Fibroblast of lung (primary cell): ENCODE measurements around the gene BNIPL. TPM values are rescaled to one million over a fixed set of nuclear protein-coding genes. Genes with fewer than 3 reads are reported as not detected.
A peak's percentile ranks its signal among the peaks of the same experiment; 100 is the strongest.

Experiments used
- DNase-seq, 2 donors: peaks; one replicate each; pipeline versions ENCODE4 v3.0.0 to v3.0.0-alpha.2; 2010; ENCODE audit warnings: low read depth in 2 of 2
- H2AFZ ChIP-seq: 2 replicates; pipeline ENCODE4 v1.5.1; 2012; ENCODE audit warnings: low read length, control low read depth, inconsistent platforms
- H3K27ac ChIP-seq: 2 replicates; pipeline ENCODE4 v1.5.1; 2011; ENCODE audit warnings: low read length, control low read depth; ENCODE audit not compliant: insufficient read depth
- H3K27me3 ChIP-seq: 2 replicates; pipeline ENCODE4 v1.5.1; 2011; ENCODE audit warnings: mild to moderate bottlenecking, low read length; ENCODE audit not compliant: control insufficient read depth, insufficient read depth
- H3K36me3 ChIP-seq: 2 replicates; pipeline ENCODE4 v1.5.1; 2011; ENCODE audit warnings: low read length; ENCODE audit not compliant: control insufficient read depth, insufficient read depth
- H3K4me1 ChIP-seq: 2 replicates; pipeline ENCODE4 v1.5.1; 2011; ENCODE audit warnings: low read length; ENCODE audit not compliant: control insufficient read depth, insufficient read depth; ENCODE audit errors: extremely low read depth
- H3K4me2 ChIP-seq: 2 replicates; pipeline ENCODE4 v1.5.1; 2011; ENCODE audit warnings: low read length, control low read depth; ENCODE audit not compliant: insufficient read depth; ENCODE audit errors: extremely low read depth
- H3K4me3 ChIP-seq, 4 experiments: fragments of 200-600 bp in 1 of 4; sonication (generic) in 1 of 4; replicated peaks in 1 of 4; 2 replicates each; pipeline ENCODE4 v1.5.1; 2011 to 2016; ENCODE audit warnings: low read length in 4 of 4, low read depth in 3 of 4, mild to moderate bottlenecking in 3 of 4, control low read depth in 2 of 4, inconsistent platforms in 1 of 4, mixed read lengths in 1 of 4; ENCODE audit not compliant: insufficient read depth in 1 of 4; ENCODE audit errors: control extremely low read depth in 1 of 4
- H3K79me2 ChIP-seq: 2 replicates; pipeline ENCODE4 v1.5.1; 2012; ENCODE audit warnings: mild to moderate bottlenecking, low read length, inconsistent platforms; ENCODE audit not compliant: control insufficient read depth, insufficient read depth
- H3K9ac ChIP-seq: 2 replicates; pipeline ENCODE4 v1.5.1; 2011; ENCODE audit warnings: mild to moderate bottlenecking, low read length, control low read depth; ENCODE audit not compliant: insufficient read depth
- H3K9me3 ChIP-seq: 2 replicates; pipeline ENCODE4 v1.5.1; 2012; ENCODE audit warnings: low read depth, low read length; ENCODE audit not compliant: control insufficient read depth, insufficient read depth
- H4K20me1 ChIP-seq: 2 replicates; pipeline ENCODE4 v1.5.1; 2011; ENCODE audit warnings: low read length; ENCODE audit not compliant: control insufficient read depth, insufficient read depth; ENCODE audit errors: extremely low read depth
- EZH2 ChIP-seq: IDR thresholded peaks from 2 replicates; pipeline ENCODE4 v1.5.1; 2012; ENCODE audit warnings: low read length, control low read depth, mild to moderate bottlenecking; ENCODE audit errors: missing control alignments
- polyA plus RNA-seq, 2 donors: library from polyadenylated mRNA; depleted of rRNA in 1 of 2; stranded (reverse) in 1 of 2; unstranded in 1 of 2; fragments of >200 nt; gene quantifications; 2 replicates each; pipeline ENCODE4 v1.2.1, GENCODE V29; 2011 to 2012; ENCODE audit warnings: missing spikeins in 1 of 2
- total RNA-seq: library from RNA; depleted of rRNA; stranded (reverse); fragments of >200 nt; gene quantifications from 2 replicates; pipeline ENCODE4 v1.2.1, GENCODE V29; 2014
- TF ChIP-seq, protein P1 (sequence below), 2 donors: IDR thresholded peaks in 1 of 2; conservative IDR thresholded peaks in 1 of 2; 1 replicate in 1 of 2; 2 replicates in 1 of 2; pipeline ENCODE4 v1.5.1; 2011 to 2012; ENCODE audit warnings: low read length in 2 of 2, control low read depth in 1 of 2, inconsistent platforms in 1 of 2, low read depth in 1 of 2, mild to moderate bottlenecking in 1 of 2

Gene BNIPL
- total and polyA plus RNA-seq, 2 donors (not counting 1 experiment from before 2014, with no cell fraction given), result 0.10 to 0.33 TPM

DNA sequence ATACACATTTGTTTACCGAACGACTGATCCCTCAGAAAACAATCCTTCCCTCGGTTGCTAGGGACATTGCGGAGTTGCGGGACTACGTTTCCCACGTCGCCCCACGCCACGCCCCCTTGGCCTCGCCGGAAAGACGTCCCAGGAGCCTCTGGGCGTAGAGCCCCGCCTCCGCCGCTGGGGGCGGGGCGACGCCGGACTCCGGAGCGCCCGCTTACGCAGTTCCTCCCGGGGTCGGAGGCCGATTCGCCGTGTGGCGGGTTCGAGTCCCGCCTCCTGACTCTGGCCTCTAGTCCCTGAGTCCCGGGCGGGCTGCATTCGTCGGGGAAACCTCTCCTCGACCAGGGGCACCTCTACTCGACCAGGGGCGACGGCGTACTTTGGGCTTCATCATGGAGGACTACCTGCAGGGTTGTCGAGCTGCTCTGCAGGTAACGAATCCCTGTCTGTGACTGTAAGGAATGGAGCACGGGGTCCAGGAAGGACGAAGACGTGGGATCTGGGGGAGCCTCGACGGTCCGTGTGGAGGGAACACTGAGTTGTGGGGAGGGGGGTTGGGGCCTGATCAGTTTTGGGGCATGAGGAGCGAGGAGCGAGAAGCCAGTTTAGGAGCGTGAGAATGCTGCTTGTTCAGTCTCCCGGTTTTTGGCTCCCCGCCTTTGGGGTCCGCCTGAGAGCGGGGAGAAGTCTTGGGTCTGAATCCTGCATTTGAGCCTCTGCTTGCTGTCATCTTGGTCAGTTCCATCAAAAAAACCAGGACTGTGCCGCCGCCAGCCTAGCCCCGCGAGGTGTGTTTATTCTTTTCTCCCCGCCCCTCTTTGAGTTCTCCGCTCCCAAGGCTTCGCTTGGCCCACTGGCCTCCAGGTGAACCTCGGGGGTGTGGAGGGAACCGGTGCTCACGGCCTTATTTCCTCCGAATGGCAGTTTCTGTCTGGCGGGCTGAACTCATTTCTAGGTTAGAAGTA, 27.9 kb upstream of the BNIPL start, which contains the start of gene PRUNE1:
Gene PRUNE1 (plus strand): TSS at position 206 of the 962 bp plus-strand sequence. CDS start 184 bp downstream, at position 390.
- H3K27ac ChIP-seq, result peak within 1 kb of the TSS; percentile 94
- peak within 1 kb of the TSS; percentile 97 for H2AFZ ChIP-seq
- peaks cover 14% of the 10 kb centered on the region for H3K4me1 ChIP-seq
- peak within 1 kb of the TSS; percentile 86 for H3K9ac ChIP-seq
- peak; percentile 92 to 96 for DNase-seq
- no peaks in the 10 kb centered on the region for H3K9me3 ChIP-seq
- peaks cover 3% of the 10 kb centered on the region for H3K79me2 ChIP-seq
- TF ChIP-seq, protein P1, sequence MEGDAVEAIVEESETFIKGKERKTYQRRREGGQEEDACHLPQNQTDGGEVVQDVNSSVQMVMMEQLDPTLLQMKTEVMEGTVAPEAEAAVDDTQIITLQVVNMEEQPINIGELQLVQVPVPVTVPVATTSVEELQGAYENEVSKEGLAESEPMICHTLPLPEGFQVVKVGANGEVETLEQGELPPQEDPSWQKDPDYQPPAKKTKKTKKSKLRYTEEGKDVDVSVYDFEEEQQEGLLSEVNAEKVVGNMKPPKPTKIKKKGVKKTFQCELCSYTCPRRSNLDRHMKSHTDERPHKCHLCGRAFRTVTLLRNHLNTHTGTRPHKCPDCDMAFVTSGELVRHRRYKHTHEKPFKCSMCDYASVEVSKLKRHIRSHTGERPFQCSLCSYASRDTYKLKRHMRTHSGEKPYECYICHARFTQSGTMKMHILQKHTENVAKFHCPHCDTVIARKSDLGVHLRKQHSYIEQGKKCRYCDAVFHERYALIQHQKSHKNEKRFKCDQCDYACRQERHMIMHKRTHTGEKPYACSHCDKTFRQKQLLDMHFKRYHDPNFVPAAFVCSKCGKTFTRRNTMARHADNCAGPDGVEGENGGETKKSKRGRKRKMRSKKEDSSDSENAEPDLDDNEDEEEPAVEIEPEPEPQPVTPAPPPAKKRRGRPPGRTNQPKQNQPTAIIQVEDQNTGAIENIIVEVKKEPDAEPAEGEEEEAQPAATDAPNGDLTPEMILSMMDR (conservative IDR thresholded peaks at IDR 0.05 in 1 of 2, IDR thresholded peaks at IDR 0.05 in 1 of 2; ENCODE audit: low read depth in 1 of 2, low read length in 2 of 2), result no peak
- TF ChIP-seq EZH2, result no peak
- no peaks in the 10 kb centered on the region for H4K20me1 ChIP-seq
- no peaks in the 10 kb centered on the region for H3K27me3 ChIP-seq
- peak within 1 kb of the TSS; percentile 76 to 98 (median 88) for H3K4me3 ChIP-seq
- peak within 1 kb of the TSS; percentile 94 for H3K4me2 ChIP-seq
- no peaks in the 10 kb centered on the region for H3K36me3 ChIP-seq

DNA sequence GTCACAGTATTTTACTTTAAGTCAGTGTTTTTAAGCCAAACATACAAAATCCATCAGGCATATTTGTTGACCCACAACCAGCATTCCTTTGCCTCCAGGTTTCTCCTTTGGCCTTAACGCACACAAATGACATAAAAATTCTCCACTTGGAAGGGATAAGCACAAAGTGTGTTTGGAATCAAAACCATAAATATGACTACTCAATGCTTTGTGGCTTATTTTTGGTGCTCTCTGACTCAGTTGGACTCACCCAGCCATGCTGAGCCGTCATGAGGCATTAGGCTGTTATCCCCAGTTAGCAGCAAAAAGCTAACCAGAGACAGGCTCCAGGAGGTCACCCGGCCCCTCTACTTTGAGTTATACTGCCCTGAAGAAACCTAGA, 27.2 kb upstream of the BNIPL start:
- Histone ChIP-seq H3K9ac (peak overlapping the region; percentile 86), H4K20me1 (no peaks in the 10 kb centered on the region), H2AFZ (peak overlapping the region; percentile 97), H3K27me3 (no peaks in the 10 kb centered on the region), H3K27ac (peak overlapping the region; percentile 94), H3K4me1 (peaks cover 14% of the 10 kb centered on the region), H3K4me3 (peak overlapping the region; percentile 76 to 98 (median 88)), H3K9me3 (no peaks in the 10 kb centered on the region), H3K4me2 (peak overlapping the region; percentile 94), H3K36me3 (no peaks in the 10 kb centered on the region), H3K79me2 (peaks cover 3% of the 10 kb centered on the region)
- no peak for TF ChIP-seq EZH2
- TF ChIP-seq, protein P1 (conservative IDR thresholded peaks at IDR 0.05 in 1 of 2, IDR thresholded peaks at IDR 0.05 in 1 of 2; ENCODE audit: low read depth in 1 of 2, low read length in 2 of 2), result no peak
- DNase-seq, result peak; percentile 43 to 88

DNA sequence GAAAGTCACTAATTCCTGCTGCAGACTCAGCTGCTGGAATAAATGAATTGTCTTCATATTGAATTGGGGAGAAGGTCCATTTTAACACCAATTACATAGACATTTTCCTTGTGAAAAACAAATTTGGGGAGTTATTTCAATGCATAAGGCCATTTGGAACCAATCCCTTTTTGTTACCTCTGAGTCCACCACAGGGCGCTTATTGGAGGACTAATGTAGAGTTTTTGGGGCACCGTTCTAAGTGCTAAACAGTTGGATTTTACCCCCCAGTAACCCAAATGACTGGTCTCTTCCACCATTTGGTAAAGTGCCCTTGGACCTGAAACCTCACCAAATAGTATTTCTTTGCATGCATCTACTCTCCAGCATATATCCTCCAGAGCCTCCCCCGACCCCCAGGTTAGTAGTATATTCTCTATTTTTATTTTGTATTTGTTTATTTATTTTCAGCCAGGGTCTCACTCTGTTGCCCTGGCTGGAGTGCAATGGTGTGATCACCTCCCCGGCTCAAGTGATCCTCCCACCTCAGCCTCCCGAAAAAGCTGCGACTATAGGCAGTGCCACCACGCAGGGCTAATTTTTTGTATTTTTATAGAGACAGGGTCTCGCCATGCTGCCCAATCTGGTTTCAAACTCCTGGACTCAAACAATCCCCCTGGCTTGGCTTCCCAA, 26.6 kb upstream of the BNIPL start:
- TF ChIP-seq, protein P1 (conservative IDR thresholded peaks at IDR 0.05 in 1 of 2, IDR thresholded peaks at IDR 0.05 in 1 of 2; ENCODE audit: low read depth in 1 of 2, low read length in 2 of 2), result no peak
- H3K4me3 ChIP-seq, result peak overlapping the region in 2 of 4 experiments; percentile 83 to 94
- H3K36me3 ChIP-seq, result no peaks in the 10 kb centered on the region
- H4K20me1 ChIP-seq, result no peaks in the 10 kb centered on the region
- H3K79me2 ChIP-seq, result peaks cover 3% of the 10 kb centered on the region
- no peaks in the 10 kb centered on the region for H3K27me3 ChIP-seq
- DNase-seq, result no peak
- no peaks in the 10 kb centered on the region for H3K9me3 ChIP-seq
- no peak overlapping the region for H2AFZ ChIP-seq
- no peak overlapping the region for H3K9ac ChIP-seq
- H3K27ac ChIP-seq, result peak overlapping the region; percentile 94
- H3K4me2 ChIP-seq, result peak overlapping the region; percentile 94
- H3K4me1 ChIP-seq, result peaks cover 14% of the 10 kb centered on the region
